ENCODE measurements around the gene CPXM2.
"Not testable (repeated sequence)": the region's sequence is repeated elsewhere in the genome, so short reads cannot be mapped to it uniquely, and the experiment has no call there.

CPXM2 gene

DNA sequence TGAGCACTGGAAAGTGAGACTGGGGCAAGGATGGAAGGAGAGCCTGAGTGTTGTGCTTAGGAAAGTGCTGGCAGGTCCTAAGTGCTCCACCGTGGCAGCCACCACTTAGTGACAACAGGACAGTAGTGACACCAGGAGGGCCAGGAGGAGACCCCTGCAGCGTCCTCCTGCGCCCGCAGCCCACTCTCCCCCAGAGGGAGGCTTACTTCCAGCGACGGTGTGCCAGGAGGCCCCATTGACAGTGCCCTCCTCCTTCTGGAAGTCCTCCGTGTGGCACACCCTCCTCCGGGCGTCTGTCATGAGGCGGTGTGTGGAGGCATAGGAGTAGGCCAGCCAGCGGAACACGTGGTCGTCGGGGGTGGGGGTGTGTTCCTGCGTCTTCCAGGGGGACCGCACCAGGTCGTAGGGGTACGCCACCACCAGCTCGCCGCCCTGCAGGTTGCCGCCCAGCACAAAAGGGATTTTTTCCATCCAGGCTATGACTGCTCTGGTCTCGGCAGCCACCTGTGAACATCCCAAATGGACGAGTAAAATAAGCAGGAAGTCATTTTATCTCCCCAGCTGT is 129.9 kb downstream of the CPXM2 start:
- no peak for DNase-seq

DNA sequence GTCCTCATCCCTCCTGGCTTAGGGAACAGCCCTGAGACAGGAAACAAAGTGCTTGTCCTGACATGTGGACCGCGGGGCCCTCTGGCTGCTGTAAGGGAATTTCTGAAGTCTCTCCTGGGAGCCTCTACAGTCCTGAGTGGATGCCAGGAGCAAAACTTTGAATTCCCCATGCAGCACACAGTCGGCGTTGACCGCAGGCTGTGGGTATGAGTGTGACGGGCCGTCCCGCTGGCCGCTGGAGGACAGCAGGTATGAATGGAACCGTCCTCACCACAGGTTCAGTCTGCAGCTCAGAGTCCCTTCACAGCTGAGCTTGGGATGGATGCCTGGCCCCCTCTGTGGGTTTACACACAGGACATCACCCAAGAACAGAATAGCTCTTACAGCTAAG is 130.6 kb downstream of the CPXM2 start:
- DNase-seq: no peak

DNA sequence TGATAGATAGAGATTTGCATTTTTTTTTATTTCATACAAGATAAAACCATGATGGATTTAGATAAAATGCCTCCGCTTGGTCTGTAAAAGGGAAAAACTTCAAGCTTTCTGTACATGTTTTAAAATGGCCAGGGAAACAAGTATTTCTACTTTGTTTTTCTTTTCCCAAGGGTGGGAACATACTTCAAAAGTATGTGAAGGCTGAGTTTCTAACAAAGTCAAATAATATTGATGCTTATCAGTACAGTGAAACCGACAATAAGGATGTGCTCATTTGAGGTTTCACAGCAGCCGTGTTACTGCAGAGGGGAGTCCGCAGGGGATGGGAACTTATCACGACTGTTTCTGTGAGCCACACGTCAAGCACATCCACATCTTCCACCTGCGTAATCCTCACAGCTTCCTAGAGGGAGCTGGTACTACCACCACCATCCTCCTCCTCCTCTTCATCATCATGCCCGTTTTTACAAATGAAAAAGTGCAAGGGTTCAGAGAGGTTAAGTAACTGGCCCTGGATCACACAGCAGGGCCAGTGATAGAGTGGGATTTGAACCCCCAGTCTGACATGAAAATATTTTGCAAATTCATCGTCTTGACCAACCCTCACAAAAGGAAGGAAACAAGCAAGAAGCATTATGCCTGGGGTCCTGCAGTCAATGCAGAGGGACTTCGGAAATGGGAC is 131.1 kb downstream of the CPXM2 start:
- DNase-seq: no peak

DNA sequence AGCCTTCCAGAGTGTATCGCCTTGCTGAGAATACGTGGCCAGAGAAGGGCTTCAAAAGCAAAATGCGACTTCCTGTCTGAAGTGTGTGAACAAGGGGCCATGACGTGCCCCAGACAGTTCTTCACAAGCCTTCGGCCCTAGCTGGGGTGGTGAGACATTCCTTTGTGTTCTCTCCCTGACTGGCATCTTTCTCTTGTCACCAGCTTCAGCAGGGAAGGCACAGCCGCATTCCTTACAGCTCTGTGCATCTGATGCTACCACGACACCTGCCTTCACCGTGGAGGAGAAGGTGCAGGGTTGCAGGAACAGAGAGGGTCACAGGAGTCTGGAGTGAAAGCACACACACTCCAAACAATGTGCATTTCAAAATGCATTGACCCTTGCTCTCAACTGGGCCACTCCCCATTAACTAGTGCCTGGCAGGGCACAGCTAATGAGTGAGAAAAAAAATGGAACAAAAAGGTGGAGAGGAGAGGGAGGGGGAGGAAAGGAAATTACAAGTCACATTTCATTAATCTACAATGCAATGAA is 132.0 kb downstream of the CPXM2 start:
- DNase-seq: no peak

DNA sequence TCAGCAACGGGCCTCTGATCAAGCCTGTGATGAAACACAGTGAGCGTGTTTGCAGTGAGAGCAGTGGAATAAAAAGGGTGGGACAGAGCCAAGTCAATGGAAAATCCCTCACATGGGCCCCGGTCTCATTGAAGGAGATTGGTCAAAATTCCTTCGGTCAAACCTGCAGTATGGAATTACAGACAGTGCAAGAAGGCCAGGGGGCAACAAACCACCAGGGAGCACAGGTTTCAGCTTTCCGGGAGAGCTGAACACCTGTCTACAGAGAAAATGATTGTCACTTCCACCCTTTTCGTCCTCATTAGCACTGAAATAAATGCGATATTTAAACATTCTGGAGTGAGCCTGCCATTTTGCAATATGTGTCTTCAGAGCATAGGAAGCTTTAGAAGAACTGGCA is 132.6 kb downstream of the CPXM2 start:
- no peak for DNase-seq

DNA sequence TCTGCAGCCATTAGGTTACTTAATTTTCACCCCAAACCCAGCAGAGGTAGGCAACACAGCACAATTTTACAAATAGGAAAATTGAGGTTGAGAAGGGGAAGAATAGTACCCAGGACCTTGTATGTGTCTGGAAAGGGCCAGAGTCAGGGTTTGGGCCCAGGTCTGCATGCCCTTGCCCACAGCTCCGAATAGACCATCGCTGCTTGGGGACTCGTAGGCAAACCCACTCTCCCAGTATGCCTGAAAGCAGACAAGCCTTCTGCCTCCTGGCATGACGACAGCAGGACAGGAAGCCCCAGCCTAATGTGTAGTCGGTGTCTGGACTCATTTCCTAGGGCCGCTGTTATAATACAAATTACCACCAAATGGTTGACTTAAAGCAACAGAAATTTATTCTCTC is 133.8 kb downstream of the CPXM2 start:
- DNase-seq: no peak

DNA sequence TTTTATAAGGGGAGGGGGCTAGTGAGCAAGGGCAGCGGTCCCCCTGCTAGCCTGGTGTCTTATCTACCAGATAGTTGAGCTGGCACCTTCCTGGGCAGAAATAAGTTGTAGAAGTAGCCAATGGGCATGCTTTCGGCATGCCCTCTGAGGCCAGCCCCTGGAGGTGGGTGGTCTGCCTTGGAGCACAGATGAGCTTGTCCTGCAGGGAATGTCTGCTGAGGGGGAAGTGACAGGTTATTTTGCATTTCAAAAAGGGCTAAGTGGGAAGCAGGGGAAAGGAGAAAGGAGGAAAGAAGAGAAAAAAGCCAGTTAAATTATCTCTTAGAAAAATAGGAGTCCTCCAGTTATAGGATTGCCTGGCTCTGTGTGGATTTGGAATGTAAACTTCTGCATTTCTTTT is 136.5 kb downstream of the CPXM2 start:
- no peak for DNase-seq

DNA sequence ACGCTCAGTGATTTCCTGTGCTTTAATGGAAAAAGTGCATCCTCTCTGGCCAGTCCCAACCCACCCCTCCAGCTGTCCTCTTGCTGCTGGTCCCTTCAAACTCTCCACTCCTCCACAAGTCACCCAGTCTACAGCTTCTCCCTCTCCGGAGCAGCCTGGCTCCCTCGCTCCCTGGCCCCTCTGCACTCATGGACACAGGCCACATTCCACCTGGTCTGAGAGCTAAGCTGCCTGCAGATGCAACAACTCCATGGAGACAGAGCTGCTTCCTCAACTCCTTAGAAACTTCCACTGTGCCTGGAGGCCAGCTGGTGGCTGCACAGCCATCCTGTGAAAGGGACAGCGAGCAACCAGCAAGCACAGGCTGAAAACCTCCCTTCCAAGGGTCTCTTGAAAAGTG is 137.5 kb downstream of the CPXM2 start:
- DNase-seq: no peak

DNA sequence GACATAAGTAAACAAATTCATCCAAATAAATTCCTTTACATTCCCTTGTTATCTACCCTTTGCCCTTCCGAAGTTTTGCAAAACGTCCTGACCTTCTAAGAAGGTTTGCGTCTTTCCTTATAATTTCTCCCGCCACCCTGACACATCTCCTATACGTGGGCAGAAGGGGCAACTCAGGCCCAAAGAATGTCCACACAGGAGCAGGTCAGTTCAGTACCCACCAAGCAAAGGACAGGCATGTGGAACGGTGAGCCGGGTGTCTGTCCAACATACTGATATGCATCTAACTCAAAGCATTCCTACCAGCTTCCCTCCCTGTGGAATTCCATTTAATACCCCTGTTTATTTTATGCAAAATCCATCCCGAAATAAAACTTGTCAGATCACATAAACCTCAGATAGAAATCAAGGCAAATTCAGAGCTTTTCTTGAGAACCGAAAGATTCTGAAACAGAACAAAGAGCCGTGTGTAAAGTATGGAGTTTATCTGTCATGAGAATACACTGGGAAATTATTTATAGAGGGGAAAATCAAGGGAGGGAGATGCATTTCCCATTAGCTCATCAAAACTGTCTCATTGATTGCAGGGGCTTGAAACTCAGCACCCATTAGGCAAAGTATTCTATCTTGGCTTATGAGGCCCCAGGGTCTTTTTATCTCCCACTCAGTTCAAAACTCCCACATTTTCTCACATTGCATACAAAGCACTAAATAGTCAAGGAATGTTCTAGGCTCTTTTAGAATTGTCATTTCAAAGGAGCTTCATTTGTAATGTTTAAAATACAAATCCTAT is 140.1 kb downstream of the CPXM2 start:
- no peak for DNase-seq

DNA sequence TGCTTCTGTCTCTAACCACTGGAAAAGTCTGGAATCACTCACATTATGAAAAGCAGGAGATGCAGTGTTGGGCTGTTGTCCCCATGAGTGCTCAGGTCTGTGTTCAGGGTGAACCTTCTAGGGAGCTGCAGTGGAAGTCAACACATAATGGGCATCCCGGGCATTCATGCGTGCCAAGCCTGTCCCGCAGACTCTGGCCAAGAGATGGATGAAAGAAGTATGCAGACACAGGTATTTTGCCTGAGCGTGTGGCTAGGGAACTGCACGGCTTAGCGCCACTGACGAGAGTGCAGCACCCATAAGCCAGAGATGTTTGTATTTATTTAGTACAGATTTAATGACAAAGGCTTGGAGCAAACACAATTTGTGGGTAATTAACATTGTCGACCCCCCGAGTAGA is 140.7 kb downstream of the CPXM2 start:
- no peak for DNase-seq

DNA sequence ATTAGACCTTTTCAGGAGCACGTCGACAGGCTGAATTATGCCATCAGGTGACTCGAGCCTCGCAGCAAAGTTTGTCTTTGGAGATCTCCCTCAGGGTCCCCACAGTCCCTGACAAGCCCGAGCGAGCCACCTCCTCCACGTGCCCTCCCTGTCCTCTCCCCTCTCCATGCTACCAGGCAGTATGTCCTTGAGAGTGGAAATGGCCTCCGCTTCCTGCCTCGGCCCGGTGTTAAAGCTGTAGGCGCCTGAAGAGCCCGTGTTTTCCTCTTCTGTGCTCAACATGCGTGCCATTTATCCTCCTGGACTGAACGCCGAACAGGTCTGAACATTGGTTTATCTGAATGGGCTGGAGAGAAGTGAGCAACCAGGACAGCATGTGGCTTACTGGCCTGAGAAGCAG is 142.9 kb downstream of the CPXM2 start:
- no peak for DNase-seq

DNA sequence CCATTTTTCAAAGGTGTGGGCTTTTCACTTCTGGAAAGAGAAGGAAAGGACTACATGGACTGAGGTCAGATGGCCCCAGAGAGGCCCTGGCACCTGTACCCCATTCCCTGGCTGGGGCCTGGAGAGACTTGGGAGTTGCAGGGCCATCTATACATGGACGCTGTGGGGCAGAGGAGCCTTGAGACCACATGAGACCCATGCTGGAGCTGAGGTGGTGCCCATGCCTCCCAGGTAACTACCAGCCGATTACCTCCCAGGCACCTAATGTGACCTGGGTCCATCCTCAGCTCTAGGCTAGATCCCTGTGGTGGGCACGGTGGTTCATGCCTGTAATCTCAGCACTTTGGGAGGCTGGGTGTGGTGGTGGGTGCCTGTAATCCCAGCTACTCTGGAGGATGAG is 144.2 kb downstream of the CPXM2 start:
- DNase-seq: no peak

DNA sequence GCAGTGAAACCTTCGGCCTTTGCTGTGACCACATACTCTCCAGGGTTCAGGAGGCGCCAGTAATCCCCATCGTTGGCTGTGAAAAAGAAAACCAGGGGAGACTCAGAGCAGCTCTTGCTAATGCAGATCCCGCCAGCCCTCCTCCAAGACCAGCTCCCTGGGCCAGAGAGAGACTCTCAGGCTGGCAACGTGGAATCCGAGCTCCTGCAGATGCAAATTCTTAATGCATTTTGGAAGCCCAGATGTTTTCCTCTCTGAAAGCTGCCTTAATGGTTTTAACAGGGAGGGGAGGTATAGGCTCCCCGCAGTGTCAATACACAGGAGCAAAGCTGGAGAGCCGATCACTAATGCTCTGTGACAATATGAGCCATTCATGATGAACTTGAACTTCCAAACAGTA is 144.7 kb downstream of the CPXM2 start:
- DNase-seq: no peak

DNA sequence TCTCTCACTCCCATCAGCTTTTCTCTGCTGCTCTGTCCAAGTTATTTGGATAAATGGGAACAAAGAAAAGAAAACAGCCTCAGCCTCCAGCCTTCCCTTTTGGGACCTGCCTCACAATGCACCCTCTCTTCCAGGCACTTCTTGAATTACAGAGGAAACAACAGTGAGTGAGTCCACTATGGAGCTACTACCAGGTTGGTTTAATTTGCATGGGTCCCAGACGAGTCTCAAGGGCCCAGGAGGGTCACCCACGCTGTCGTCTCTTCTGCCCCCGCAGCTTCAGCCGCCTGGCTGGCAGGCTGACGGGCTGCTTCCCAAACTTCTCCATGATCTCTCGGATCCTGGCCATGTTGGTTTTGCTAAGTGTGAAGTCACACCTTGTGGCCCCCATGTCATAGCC is 145.1 kb downstream of the CPXM2 start:
- DNase-seq: no peak

DNA sequence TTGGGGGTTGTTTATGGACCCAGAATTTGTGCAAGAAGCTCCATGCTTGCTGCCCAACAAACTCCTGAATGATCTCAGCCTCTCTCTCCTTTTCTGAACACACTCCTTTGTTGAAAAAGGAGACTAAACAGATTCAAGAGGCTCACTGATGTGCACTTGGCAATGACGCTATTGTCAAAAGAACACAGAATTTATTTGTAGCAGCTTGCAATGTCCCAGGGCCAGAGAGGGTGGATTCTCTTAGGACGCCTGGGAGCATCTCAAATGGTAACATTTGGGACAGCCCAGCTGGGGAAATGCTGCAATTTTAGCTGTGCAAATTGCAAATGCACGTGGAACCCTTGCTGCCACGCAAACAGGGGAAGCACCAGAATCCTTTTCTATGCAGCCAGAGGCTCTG is 145.5 kb downstream of the CPXM2 start:
- no peak for DNase-seq

DNA sequence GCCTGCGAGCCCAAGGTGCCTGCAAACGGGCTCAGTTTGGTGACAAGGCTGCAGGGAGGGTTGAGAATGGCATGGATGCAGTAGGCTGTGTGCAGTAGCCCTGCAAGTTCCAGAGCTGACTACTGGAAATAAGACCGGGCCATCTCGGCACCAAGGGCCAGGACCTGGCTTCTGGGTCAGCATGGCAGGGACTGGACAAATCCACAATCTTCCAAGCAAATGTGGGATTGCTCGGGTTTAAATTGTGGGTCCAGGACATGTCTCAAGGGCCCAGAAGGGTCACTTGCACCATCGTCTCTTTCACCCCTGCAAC is 147.4 kb downstream of the CPXM2 start:
- DNase-seq: no peak

DNA sequence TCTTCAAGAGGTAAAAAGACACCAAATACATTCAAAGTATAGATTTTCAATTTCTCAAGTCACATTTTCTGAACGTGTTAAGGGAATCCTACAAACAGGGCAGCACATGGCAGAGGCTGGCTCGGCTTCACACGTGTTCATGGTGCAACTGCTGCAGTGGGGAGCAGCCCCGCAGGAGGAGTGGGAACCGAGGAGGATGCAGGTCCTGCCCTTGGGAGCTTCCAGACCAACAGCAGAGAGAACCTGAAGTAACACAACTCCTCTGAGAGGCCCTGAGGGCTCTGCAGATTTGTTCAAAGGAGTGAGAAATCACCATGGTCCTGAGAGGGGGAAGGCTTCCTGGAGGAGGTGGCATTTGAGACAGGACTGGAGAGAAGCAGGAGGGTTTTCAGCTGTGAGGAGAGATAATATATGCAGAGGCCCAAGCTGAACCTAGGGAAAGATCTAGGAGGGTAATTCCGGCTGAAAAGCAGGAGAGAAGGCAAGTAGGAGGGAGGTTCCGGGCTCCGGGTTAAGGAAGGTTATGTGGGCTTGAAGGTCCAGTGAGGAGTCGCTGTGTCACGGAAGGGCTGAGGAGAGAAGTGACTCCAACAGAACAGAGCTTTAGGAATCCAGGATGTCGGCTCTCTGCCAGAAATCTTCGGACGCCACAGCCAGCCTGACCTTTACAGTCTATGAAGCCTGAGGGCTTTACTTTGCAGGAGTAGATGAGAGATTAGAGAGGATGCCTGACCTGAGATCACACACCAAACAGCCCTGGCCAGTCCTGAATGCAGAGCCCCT is 148.0 kb downstream of the CPXM2 start:
- no peak for DNase-seq

DNA sequence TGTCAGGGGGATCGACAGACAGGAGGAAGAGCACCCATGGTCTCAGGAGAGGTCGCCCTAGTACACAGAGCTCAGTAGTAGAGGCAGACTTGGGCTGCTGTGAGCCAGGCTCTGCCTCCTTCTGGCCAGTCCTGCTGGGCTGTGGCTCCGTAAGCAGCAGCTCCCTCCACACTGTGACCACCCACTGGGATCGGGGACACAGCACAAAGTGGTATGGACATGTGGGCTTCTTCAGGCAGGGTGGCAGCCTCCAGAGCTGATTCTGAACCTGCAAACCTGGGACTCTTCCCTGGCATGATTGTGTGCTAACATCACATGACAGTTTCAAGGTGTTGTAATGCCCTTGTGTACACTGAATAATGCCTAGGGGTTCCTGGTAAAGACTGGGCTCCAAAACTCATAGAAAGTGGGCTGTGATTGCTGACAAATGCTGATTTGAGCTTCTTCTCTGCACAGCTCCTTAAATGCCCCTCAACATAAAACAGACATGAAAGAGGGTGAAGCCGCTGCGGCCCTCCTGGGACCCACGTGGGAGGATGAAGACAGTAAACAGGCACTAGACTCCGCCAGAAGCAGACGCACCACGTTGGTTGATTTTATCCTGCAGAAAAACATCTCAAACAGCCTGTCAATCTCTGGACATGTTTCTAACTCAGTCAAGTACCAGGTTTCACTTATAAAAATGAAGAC is 148.7 kb downstream of the CPXM2 start:
- DNase-seq: no peak

DNA sequence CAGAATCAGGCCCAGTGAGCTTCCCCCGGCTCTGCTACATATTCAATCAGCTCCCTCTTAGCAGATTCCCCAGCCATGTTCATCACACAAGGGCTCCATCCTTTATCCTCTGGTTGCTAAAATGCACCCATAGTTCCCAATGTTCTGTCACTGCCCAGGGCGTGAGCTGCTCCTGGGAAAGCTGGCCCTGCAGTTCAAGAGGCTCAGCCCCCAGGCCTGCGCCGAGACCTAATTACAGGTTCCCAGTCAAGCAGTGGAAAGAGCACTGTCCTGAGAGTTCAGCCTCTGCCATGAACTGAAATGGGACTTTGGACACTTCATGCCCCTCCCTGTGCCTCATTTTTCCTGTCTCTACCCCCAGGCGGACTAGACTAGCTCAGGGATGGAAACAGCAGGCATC is 149.9 kb downstream of the CPXM2 start:
- DNase-seq: no peak

DNA sequence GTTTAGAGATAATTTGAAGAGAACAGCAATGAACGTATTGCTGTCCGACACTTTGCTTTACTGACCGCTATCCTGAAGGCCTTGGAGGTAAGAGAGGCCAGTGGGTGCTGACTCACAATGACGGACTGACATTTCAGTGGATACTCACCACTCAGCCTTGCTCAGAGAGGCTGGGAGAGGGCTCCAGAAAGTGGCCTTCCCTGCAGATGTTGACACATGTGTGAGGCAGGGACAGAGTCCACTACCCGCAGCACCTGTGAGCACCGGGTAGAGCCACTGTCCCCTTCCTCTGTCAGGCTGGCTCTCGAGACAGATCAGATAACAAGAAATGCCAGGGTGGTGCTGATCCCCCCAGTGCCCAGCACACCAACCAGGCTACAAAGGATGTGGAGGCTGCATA is 150.5 kb downstream of the CPXM2 start:
- no peak for DNase-seq

DNA sequence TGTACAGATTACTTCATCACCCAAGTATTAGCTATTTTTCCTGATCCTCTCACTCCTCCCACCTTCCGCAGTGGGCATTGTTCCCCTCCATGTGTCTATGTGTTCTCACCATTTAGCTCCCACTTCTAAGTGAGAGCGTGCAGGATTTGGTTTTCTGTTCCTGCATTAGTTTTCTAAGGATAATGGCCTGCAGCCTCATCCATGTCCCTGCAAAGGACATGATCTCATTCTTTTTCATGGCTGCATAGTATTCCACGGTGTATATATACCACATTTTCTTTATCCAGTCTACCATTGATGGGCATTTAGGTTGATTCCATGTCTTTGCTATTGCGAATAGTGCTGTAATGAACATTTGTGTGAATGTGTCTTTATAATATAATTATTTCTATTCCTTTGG is 154.7 kb downstream of the CPXM2 start:
- not testable (repeated sequence) for DNase-seq

DNA sequence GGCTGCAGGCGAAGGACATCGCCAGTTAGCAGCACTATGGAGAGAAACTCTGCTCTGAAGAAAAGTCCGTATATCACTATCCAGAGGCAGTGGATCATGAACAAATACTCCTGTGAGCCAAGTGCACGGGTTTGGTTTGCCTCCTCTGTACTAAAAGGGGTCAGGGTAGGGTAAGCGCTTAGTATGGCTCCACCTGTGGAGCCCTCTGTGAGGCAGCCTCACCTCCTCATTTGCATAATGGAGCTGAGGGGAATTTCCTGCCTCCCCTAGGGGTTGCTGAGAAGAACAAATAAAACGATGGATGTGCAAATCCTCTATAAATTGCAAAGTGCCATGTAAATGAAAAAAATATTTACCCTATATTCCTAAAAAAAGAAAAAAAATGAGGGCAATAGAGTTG is 162.1 kb downstream of the CPXM2 start:
- DNase-seq: no peak

DNA sequence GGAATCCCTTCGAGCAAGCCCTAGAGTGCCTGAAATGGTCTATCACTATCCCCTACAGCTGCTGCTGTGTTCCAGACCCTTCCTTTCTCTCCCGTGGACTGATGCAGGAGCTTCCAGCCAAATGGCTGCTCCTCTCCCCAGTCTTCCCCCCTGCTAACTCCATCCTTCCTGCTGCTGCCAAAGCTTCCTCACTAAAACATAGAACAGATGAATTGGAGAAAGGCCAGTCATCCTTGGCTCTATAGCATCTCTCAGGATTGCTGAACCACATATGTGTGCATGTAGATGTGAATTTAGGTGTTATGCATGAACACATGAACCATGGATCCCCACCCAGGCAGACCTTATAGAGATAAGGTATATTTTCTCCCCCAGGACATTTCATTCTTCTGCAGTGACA is 164.8 kb downstream of the CPXM2 start:
- DNase-seq: no peak
